Measurements from ENCODE around the gene TTK.

DNA sequence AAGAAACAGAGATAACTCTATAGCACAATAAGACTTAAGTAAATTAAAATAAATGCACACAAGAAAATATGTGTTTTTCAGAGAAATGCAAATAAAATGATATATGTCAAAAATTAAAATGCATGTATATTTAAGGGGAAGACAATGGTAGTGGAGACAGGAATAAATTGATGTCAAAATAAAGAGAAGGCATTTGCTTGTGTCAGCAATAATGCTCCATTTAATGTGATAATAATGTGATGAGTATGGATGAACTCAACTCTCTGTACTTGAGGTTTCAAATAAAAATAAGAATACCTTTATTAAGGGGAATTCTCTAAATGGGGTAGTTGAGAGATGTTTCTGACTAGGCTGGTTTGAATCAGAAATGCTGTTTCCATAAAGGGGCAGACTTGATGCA lies 56.3 kb downstream of the TTK start:
- TF ChIP-seq, protein P1, sequence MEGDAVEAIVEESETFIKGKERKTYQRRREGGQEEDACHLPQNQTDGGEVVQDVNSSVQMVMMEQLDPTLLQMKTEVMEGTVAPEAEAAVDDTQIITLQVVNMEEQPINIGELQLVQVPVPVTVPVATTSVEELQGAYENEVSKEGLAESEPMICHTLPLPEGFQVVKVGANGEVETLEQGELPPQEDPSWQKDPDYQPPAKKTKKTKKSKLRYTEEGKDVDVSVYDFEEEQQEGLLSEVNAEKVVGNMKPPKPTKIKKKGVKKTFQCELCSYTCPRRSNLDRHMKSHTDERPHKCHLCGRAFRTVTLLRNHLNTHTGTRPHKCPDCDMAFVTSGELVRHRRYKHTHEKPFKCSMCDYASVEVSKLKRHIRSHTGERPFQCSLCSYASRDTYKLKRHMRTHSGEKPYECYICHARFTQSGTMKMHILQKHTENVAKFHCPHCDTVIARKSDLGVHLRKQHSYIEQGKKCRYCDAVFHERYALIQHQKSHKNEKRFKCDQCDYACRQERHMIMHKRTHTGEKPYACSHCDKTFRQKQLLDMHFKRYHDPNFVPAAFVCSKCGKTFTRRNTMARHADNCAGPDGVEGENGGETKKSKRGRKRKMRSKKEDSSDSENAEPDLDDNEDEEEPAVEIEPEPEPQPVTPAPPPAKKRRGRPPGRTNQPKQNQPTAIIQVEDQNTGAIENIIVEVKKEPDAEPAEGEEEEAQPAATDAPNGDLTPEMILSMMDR (IDR thresholded peaks at IDR 0.05): no peak
- no peak for TF ChIP-seq POLR2A (IDR thresholded peaks at IDR 0.05)
- TF ChIP-seq EP300 (IDR thresholded peaks at IDR 0.05): no peak

All from gastroesophageal sphincter (tissue), 3 donors.